GM12891 (cell line): ENCODE results near the gene AP3S2.

Source experiments
- POLR2A ChIP-seq: IDR thresholded peaks from 2 replicates; pipeline ENCODE4 v1.6.1; 2011; ENCODE audit warnings: low read depth, low read length, control low read depth
- POLR2AphosphoS5 ChIP-seq: IDR thresholded peaks from 2 replicates; pipeline ENCODE4 v1.6.1; 2011; ENCODE audit warnings: low read depth, low read length, control low read depth

DNA sequence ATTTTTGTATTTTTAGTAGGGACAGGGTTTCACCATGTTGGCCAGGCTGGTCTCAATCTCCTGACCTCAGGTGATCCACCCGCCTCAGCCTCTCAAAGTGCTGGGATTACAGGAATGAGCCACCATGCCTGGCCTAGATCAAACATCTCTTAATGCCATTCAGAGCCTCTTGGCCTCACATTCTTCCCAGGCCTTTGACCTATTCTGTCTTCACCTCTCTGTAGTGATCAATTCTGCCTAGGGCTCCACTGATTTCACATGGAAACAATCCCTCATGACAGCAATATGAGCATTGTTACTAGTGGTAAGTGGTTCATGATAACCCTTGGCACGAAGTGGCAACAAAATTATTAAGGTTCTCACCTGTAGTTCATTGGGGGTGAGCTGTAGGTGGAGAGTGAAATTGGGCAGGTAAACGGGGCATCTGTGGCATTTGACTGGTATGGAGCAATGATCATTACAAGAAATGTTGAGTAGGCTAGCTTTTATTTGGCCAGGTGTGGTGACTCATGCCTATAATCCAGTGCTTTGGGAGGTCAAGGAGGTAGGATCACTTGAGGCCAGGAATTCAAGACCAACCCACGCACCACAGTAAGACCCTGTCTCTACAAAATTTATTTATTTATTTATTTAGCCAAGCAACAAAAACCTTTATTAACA, 23.8 kb upstream of the AP3S2 start:
- no peak for TF ChIP-seq POLR2AphosphoS5
- TF ChIP-seq POLR2A: no peak
